DLD1 (cell line): ENCODE results near the gene FYCO1.

Experiments
- in situ Hi-C: cut with HindIII; loops from 2 replicates; pipeline ENCODE4 v1.10.0; 2017; ENCODE audit warnings: low sequenced_read_pairs

FYCO1 gene

GRCh38 chr3:45922039-45922326 lies 73.6 kb downstream of the FYCO1 start:
- in situ Hi-C loops: no loop called here

GRCh38 chr3:45921158-45922038 lies 74.2 kb downstream of the FYCO1 start:
- in situ Hi-C loops: no loop called here

GRCh38 chr3:45917146-45917898 lies 78.3 kb downstream of the FYCO1 start:
- in situ Hi-C loops: no loop called here

- in situ Hi-C loops: no loop called here
These were observed 79.9 kb downstream of the FYCO1 start for GRCh38 chr3:45915518-45916231.

GRCh38 chr3:45915059-45915439 lies 80.6 kb downstream of the FYCO1 start:
- in situ Hi-C loops: no loop called here

- in situ Hi-C loops: no loop called here
These were observed 81.1 kb downstream of the FYCO1 start for GRCh38 chr3:45914362-45915058.

- in situ Hi-C loops: no loop called here
These were observed 83.2 kb downstream of the FYCO1 start for GRCh38 chr3:45912435-45912834.

GRCh38 chr3:45911511-45912226 lies 84.0 kb downstream of the FYCO1 start:
- in situ Hi-C loops: no loop called here

- in situ Hi-C loops: no loop called here
These were observed 84.7 kb downstream of the FYCO1 start for GRCh38 chr3:45910892-45911291.

- in situ Hi-C loops: no loop called here
These were observed 86.1 kb downstream of the FYCO1 start for GRCh38 chr3:45909542-45909941.

GRCh38 chr3:45908761-45909160 lies 86.9 kb downstream of the FYCO1 start:
- in situ Hi-C loops: no loop called here

- in situ Hi-C loops: no loop called here
These were observed 87.6 kb downstream of the FYCO1 start for GRCh38 chr3:45907769-45908705.

GRCh38 chr3:45906681-45907407 lies 88.8 kb downstream of the FYCO1 start:
- in situ Hi-C loops: no loop called here

- in situ Hi-C loops: no loop called here
These were observed 89.9 kb downstream of the FYCO1 start for GRCh38 chr3:45905755-45906154.

GRCh38 chr3:45904931-45905330 lies 90.7 kb downstream of the FYCO1 start:
- in situ Hi-C loops: no loop called here

GRCh38 chr3:45896956-45897355 lies 98.7 kb downstream of the FYCO1 start:
- in situ Hi-C loops: no loop called here

- in situ Hi-C loops: no loop called here
These were observed 99.7 kb downstream of the FYCO1 start for GRCh38 chr3:45895686-45896468.

- in situ Hi-C loops: no loop called here
These were observed 101.6 kb downstream of the FYCO1 start for GRCh38 chr3:45894015-45894414.
